Stimulated activated CD4-positive, alpha-beta T cell treated with anti-CD3 and anti-CD28 coated beads, TNF-alpha, amount 100 ng/mL, for 1 hour (primary cell): ENCODE data around the gene PSG4.
"Not testable (repeated sequence)": the region's sequence is repeated elsewhere in the genome, so short reads cannot be mapped to it uniquely, and the experiment has no call there.

Source experiments
- DNase-seq, 3 donors: peaks; one replicate each; pipeline ENCODE4 v3.0.0-alpha.2; 2020; ENCODE audit warnings: low read depth in 3 of 3, low spot score in 1 of 3

PSG4 gene

DNA sequence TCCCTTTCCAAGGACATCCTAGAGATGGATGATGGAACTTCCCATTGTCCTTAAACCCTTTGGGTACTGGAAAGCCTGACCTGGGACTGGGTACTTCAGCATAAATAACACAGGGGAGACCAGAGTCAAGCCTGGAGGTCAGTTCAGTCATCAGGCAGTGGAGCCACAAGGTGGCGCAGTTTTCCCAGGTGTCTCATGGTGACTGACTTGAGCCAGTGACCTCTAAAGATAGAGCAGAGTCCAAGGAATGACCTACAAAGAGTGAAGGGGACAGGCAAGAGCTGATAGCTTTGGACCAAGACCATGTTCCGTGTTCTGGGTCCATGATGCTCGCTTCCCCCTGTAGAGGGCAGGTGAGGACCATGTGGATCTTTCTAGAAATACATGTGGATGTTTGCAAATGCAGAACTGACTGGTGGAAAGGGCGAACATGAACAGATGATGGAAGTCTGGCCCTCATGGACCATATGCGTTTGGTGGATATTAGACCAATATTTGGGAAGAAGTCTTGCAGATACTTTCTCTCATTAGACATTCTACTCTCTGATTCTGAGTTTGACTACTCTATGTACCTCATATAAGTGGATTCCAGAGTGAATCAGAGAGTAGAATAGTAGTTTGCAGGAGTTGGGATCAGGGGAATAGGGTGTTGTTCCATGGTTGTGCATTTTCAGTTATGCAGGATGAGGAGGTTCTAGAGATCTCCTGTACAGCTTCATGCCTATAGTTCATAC lies 6.6 kb downstream of the PSG4 start:
- not testable (repeated sequence) for DNase-seq

DNA sequence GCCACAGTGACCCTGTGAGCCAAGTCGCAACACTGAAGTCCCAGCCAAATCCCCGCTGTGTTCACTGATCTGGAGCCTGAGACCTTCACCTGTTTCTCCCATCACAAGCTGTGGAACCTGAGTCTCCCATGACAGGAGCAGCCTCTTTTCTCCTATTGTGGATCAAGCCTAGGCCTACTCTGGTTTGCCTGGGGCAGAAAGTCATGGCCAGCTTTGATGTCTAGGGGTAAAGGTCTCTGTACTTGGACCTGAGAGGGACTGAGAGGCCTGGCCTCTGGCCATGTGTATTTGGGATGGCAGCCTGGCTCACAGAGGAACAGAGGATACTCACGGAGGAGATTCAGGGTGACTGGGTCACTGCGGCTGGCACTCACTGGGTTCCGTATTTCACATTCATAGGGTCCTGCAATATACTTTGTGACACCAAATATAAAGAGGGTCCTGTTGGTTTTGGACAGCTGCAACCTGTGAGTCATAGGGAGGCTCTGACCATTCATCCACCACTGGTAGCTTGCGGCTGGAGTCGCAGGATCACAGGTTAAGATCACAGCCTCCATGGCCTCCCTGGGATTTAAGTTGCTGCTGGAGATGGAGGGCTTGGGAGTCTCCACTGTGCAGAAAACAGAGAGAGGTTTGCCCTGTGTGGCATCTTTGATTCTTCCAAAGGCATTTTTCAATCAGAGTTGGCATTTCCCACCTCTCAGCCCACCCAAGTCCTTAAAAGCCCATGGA lies 7.6 kb downstream of the PSG4 start:
- DNase-seq, result not testable (repeated sequence)

- DNase-seq, result not testable (repeated sequence)
These were observed 11.0 kb downstream of the PSG4 start for GRCh38 chr19:43194397-43194796.

GRCh38 chr19:43192381-43193155 lies 12.9 kb downstream of the PSG4 start:
- DNase-seq, result not testable (repeated sequence)

GRCh38 chr19:43188092-43188491 lies 17.3 kb downstream of the PSG4 start:
- DNase-seq, result not testable (repeated sequence)

DNA sequence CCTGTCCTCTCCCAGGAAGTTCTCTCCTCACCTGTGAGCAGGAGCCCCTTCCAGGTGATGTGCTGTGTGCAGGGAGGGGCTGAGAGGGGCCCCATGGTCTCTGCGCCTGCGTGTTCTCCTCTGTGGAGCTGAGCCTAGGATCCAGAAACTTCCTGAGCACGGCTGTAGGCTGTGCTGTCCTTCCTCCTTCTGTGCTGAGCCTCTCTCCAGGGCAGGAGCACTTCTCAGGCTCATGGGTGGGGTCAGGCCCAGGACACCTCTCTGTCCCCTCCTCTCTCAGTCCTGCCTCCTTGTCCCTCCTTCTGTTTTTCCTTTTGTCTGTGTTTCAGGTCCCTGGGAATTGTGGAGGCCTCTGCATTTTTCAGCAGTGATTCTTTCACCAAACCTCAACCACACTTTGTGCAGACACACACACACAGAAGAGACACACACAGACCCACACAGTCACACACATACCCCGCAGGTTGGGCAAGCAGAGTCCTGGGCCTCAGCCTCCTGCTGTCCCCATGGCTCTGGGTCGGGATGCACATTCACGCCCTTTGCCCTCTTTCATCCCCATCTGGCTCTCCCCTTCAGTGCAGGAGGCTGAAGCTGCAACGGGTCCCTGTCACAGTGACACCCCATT lies 19.0 kb downstream of the PSG4 start, which contains the start of gene PSG5:
Gene PSG5 (minus strand): TSS at position 226 of the 625 bp plus-strand sequence. CDS start 131 bp downstream, at position 95.
- not testable (repeated sequence) for DNase-seq

DNA sequence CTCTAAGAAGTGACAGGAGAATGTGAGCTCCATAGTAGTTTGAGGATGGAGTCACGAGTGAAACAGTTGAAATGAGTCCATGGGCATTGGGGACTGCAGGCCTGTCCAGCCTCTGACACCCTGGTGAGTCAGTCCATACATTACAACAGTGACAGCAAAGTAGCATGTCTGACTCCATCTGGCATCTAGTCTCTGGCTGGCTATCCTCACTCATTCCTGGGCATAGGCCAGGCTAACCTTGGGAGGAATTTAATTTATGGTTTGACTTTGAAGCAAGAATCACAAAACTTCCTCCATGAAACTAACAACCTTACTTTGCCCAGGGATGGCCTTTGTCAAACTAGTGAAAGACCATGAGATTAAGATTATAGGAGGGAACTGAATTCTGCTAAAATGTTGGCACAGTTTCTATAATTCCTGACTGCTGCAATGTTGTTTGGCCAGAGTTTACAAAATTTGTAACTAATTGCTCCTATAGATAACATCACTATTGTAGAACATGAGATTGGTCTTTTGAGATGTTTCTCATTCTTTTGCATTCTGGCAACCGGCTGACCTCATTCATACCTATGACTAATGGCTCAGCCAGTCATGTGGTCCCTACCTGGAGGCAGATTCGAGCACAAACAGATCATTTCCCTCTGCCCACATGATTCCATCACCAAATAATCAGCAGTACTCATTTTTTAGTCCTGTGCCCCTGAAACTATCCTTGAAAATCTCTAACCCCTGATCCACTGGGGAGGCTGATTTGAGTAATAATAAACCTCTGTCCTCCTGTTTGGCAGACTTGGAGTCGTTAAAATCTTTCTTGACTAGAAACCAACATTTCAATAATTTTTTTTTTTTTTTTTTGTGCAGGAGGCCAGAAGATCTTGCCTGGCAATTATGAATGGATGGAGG lies 23.3 kb downstream of the PSG4 start:
- not testable (repeated sequence) for DNase-seq

GRCh38 chr19:43179569-43180147 lies 25.8 kb downstream of the PSG4 start:
- DNase-seq, result not testable (repeated sequence)

DNA sequence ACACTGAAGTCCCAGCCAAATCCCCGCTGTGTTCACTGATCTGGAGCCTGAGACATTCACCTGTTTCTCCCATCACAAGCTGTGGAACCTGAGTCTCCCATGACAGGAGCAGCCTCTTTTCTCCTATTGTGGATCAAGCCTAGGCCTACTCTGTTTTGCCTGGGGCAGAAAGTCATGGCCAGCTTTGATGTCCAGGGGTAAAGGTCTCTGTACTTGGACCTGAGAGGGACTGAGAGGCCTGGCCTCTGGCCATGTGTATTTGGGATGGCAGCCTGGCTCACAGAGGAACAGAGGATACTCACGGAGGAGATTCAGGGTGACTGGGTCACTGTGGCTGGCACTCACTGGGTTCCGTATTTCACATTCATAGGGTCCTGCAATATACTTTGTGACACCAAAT lies 26.9 kb downstream of the PSG4 start:
- not testable (repeated sequence) for DNase-seq

- not testable (repeated sequence) for DNase-seq
These were observed 39.5 kb downstream of the PSG4 start for GRCh38 chr19:43165906-43166305.

GRCh38 chr19:43163135-43163534 lies 42.3 kb downstream of the PSG4 start:
- not testable (repeated sequence) for DNase-seq

- not testable (repeated sequence) for DNase-seq
These were observed 43.2 kb downstream of the PSG4 start for GRCh38 chr19:43162261-43162660.

GRCh38 chr19:43152214-43152613 lies 53.2 kb downstream of the PSG4 start:
- no peak for DNase-seq

DNA sequence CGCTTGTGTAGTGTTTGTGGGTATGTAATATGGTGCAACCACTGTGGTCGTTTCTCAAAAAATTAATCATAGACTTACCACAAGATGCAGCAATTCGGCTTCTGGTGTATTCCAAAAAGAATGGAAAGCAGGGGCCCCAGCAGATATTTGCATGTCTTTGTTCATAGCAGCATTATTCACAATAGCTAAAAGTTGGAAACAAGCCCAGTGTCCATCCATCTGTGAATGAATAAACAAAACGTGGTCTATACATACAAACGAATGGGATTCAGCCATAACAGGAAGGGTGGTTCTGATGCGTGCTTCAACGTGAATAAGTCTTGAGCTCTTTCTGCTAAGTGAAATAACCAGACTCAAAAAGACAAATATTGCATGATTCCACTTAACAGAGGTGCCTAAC lies 55.6 kb downstream of the PSG4 start:
- not testable (repeated sequence) for DNase-seq

DNA sequence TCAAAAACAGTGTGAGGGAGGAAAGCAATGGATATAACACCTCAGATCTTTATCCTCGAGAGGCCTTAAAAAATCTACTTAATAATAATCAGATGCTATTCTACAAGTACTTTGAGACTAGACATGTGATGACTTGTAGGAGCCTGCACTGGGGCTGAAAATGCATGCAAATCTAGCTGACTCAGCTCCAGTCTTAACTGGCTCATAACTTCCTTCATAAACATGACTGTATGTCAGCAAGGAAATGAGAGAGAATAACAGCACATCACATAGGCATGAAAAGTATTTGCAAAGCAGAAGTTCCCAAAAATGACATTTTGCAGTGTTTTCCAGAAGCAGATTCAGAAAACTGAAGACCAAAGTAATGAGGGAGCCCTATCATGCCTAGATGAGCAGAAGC lies 57.2 kb downstream of the PSG4 start:
- DNase-seq, result no peak
